Adrenal gland (tissue), 12 donors: ENCODE measurements around the gene TPBGL. TPM values are rescaled to one million over a fixed set of nuclear protein-coding genes. Genes with fewer than 3 reads are reported as not detected.

Experiments
- DNase-seq, 7 donors: peaks; one replicate each; pipeline ENCODE4 v3.0.0-alpha.2; 2019 to 2020
- H3K27ac ChIP-seq, 5 donors: fragments of 200-600 bp; sonication (generic) in 4 of 5; 1 replicate in 3 of 5; 2 replicates in 2 of 5; pipeline versions ENCODE4 v1.5.1 to v1.8.0; 2016 to 2020; ENCODE audit warnings: mild to moderate bottlenecking in 1 of 5
- H3K27me3 ChIP-seq: fragments of 200-600 bp; 2 replicates; pipeline ENCODE4 v1.8.0; 2021
- H3K36me3 ChIP-seq, 2 donors: fragments of 200-600 bp; replicated peaks in 1 of 2; 1 replicate in 1 of 2; 2 replicates in 1 of 2; pipeline versions ENCODE4 v1.5.1 to v1.8.0; 2018 to 2022
- H3K4me1 ChIP-seq, 2 donors: fragments of 200-600 bp; replicated peaks in 1 of 2; 1 replicate in 1 of 2; 2 replicates in 1 of 2; pipeline versions ENCODE4 v1.5.1 to v1.8.0; 2018 to 2021
- H3K4me3 ChIP-seq, 4 donors: fragments of 200-600 bp; sonication (generic) in 3 of 4; one replicate each; pipeline ENCODE4 v1.5.1; 2016 to 2018
- H3K9me3 ChIP-seq, 3 donors: fragments of 200-600 bp; sonication (generic) in 1 of 3; replicated peaks in 1 of 3; 1 replicate in 2 of 3; 2 replicates in 1 of 3; pipeline versions ENCODE4 v1.5.1 to v1.8.0; 2016 to 2021
- POLR2A ChIP-seq, 2 donors: fragments of 450-650 bp; IDR thresholded peaks; one replicate each; pipeline ENCODE4 v1.6.1; 2017; ENCODE audit warnings: antibody characterized with exemption in 2 of 2, mild to moderate bottlenecking in 2 of 2, moderate library complexity in 1 of 2
- WGBS, 4 donors: extraction: QIAGEN DNeasy Blood & Tissue Kit in 2 of 4; methylation state at CpG; one replicate each; pipeline versions ENCODE4 v1.1.5 to v1.1.7; 2013 to 2017; 5-methylcytosine and 5-hydroxymethylcytosine counted together
- intact Hi-C, 2 donors: fragments of 100-400 bp; cut with DNase I; formaldehyde crosslinking; loops; one replicate each; pipeline versions ENCODE4 v1.14.1 to v1.15.0; 2022 to 2023
- polyA plus RNA-seq, 3 donors: library from polyadenylated mRNA; stranded (reverse); fragments of 200-250 nt in 2 of 3; fragments of 350-450 nt in 1 of 3; fragmentation: Illumina TruSeq in 1 of 3; extraction: RNeasy Lipid Tissue Mini Kit (QIAGEN cat#74804) in 1 of 3; gene quantifications; one replicate each; pipeline ENCODE4 v1.2.3, GENCODE V29; 2013 to 2014
- total RNA-seq, 9 donors: library from RNA; depleted of rRNA in 4 of 9; stranded (reverse); fragments of >200 nt in 4 of 9; fragments of 120-200 nt in 1 of 9; fragmentation: NEBNext Ultra II Directional in 1 of 9; extraction: Animal tissue kit (Norgen Biotek cat#: 25700) in 1 of 9; gene quantifications; one replicate each; pipeline versions ENCODE4 v1.1.0 to v1.2.4, GENCODE V29; 2013 to 2023
- TF ChIP-seq, protein P1 (sequence below), 6 experiments: fragments of 450-650 bp in 4 of 6; fragments of 200-600 bp in 2 of 6; sonication (generic) in 1 of 6; IDR thresholded peaks; 1 replicate in 5 of 6; 2 replicates in 1 of 6; pipeline versions ENCODE4 v1.5.1 to v1.8.0; 2016 to 2021; ENCODE audit warnings: antibody characterized with exemption in 6 of 6, mild to moderate bottlenecking in 2 of 6, moderate library complexity in 1 of 6
- donor health status: healthy with polysubstance abuse.
- donor health status: Bipolar disorder and iron deficiency.
- donor health status: DM: yes; HTN: yes; CAD: no.
- donor health status: DM: no; HTN: no; CAD: no.
- donor health status: DM: no; HTN: no; CAD: no.
- donor health status: DM: yes; HTN: yes; CAD: no.

The TPBGL gene
- total and polyA plus RNA-seq, 12 donors, result 0.11 to 4.3 (median 1.4) TPM

DNA sequence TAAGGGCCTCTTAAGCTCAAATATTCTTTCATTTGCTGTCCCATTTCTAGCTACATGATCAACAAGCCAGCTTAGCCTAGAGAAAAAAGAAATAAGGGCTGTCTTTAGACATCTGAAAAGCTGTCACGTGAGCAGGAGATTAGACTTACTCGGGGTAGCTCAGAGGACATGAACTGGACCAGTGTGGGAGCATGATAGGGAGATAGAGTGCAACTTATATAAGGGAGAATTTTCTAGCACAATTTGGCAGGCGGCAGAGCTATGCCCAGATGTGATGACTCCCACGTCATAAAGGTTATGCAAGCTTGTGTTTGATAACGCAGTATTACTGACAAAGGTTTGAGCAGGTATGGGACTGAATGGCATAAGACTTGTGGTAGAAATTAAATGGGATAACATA is 28.2 kb upstream of the TPBGL start:
- 69 to 75% (median 74%) methylated on average over 5 of the region's 5 CpGs for WGBS, 4 donors

DNA sequence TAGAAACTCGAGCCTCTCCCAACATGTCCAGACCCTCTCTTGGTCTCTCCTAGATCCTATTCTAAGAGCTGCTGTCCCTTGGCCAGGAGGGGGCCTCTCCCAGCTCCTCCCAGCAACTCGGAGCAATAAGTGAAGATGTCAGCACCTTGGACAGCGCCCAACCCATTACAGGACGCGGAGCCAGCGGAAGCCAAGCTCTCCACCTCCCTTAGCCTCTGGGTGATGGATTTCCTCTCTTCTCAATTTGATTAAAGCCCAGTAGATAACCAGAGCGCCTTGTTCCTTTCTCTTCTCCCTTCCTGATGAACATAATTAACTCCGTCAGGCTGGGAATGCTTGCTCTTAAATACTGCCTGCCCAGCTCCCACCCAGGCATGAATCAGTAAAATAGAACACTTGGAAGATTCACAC is 26.2 kb upstream of the TPBGL start:
- Histone ChIP-seq H3K36me3 (no peaks in the 10 kb centered on the region), H3K27ac (peak overlapping the region in 1 of 5 donors; percentile 4), H3K9me3 (no peaks in the 10 kb centered on the region), H3K4me3 (no peak overlapping the region), H3K27me3 (no peaks in the 10 kb centered on the region), H3K4me1 (peaks cover 0 to 5% of the 10 kb centered on the region in 2 donors)
- WGBS, 4 donors, result 1 to 4% (median 2%) methylated on average over 8 of the region's 8 CpGs
- intact Hi-C loops, result no loop called here
- TF ChIP-seq, protein P1, sequence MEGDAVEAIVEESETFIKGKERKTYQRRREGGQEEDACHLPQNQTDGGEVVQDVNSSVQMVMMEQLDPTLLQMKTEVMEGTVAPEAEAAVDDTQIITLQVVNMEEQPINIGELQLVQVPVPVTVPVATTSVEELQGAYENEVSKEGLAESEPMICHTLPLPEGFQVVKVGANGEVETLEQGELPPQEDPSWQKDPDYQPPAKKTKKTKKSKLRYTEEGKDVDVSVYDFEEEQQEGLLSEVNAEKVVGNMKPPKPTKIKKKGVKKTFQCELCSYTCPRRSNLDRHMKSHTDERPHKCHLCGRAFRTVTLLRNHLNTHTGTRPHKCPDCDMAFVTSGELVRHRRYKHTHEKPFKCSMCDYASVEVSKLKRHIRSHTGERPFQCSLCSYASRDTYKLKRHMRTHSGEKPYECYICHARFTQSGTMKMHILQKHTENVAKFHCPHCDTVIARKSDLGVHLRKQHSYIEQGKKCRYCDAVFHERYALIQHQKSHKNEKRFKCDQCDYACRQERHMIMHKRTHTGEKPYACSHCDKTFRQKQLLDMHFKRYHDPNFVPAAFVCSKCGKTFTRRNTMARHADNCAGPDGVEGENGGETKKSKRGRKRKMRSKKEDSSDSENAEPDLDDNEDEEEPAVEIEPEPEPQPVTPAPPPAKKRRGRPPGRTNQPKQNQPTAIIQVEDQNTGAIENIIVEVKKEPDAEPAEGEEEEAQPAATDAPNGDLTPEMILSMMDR (IDR thresholded peaks at IDR 0.05), result peak in 4 of 6 experiments; percentile 10 to 50 (median 27)
- TF ChIP-seq POLR2A (IDR thresholded peaks at IDR 0.05), result no peak
- DNase-seq, result peak; percentile 81 to 95 (median 87)

More for the DNA sequence above, 28.2 kb upstream of the TPBGL start:
- intact Hi-C loops, result no loop called here
- Histone ChIP-seq H3K27ac (no peak overlapping the region), H3K4me3 (no peak overlapping the region), H3K36me3 (no peaks in the 10 kb centered on the region), H3K4me1 (peaks cover 0 to 5% of the 10 kb centered on the region in 2 donors), H3K27me3 (no peaks in the 10 kb centered on the region), H3K9me3 (no peaks in the 10 kb centered on the region)
- no peak for TF ChIP-seq POLR2A (IDR thresholded peaks at IDR 0.05)
- TF ChIP-seq, protein P1 (IDR thresholded peaks at IDR 0.05), result no peak
- no peak for DNase-seq

DNA sequence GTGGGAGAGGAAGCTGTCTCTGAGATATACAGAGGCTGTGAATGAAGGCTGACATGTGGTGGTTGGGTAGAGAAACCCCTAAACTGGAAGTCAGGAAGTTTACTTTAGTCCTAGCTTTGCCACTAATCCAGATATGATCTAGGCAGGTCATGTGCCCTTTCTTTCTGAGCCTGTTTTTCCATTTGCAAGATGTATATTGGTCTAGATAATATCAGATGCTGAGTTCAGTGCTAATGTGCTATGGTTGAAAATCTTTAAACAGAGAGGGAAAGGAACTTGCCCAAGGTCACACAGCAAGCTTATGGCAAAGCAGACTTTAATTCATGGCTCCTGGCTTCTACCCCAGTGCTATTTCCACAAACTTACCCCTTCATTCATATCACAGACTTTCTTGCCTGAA is 25.7 kb upstream of the TPBGL start:
- TF ChIP-seq, protein P1 (IDR thresholded peaks at IDR 0.05), result no peak
- TF ChIP-seq POLR2A (IDR thresholded peaks at IDR 0.05), result no peak
- no peak overlapping the region for H3K4me3 ChIP-seq
- intact Hi-C loops, result no loop called here

DNA sequence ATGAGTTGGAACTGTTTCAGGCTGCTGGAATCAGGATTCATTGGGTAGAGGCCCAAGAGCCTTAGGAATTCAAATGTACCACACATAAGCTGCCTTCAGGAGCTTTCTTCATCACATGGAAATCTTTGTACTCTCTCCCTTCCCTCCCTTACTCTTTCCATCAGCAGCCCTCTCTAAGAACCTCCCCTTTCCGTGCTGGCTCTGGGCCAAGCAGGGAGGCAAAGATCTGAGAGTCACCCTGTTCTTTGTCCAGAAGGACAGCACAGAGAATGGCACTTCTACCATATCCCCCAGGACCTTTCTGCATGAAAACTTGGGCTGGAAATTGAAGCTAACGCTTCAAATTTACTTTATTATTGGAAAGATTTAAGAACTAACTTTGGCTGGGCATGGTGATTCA is 20.7 kb upstream of the TPBGL start:
- no peaks in the 10 kb centered on the region for H3K27me3 ChIP-seq
- no peaks in the 10 kb centered on the region for H3K36me3 ChIP-seq
- H3K9me3 ChIP-seq, result no peaks in the 10 kb centered on the region
- TF ChIP-seq, protein P1 (IDR thresholded peaks at IDR 0.05), result no peak
- no peak for TF ChIP-seq POLR2A (IDR thresholded peaks at IDR 0.05)
- H3K4me3 ChIP-seq, result no peak overlapping the region
- DNase-seq, result no peak
- intact Hi-C loops, result no loop called here
- H3K4me1 ChIP-seq, result no peaks in the 10 kb centered on the region
- 38 to 55% (median 48%) methylated on average over 2 of the region's 2 CpGs for WGBS, 4 donors
- H3K27ac ChIP-seq, result no peak overlapping the region

More for the DNA sequence above, 25.7 kb upstream of the TPBGL start:
- DNase-seq, result no peak
- Histone ChIP-seq H3K36me3 (no peaks in the 10 kb centered on the region), H3K9me3 (no peaks in the 10 kb centered on the region), H3K4me1 (peaks cover 0 to 5% of the 10 kb centered on the region in 2 donors), H3K27me3 (no peaks in the 10 kb centered on the region), H3K27ac (no peak overlapping the region)
